Nephron (organoid): Measurements from ENCODE around the gene GET4.
A peak's percentile ranks its signal among the peaks of the same experiment; 100 is the strongest.

Experiments used
- H3K27ac Mint-ChIP-seq, 3 experiments: 2 replicates each; pipeline ENCODE4 v1.8.0; 2020; ENCODE audit warnings: mixed read lengths in 3 of 3, mild to moderate bottlenecking in 2 of 3, moderate library complexity in 1 of 3
- H3K27me3 Mint-ChIP-seq: 2 replicates; pipeline ENCODE4 v1.8.0; 2021; ENCODE audit warnings: low read depth, mild to moderate bottlenecking, moderate library complexity, mixed read lengths
- H3K36me3 Mint-ChIP-seq: 2 replicates; pipeline ENCODE4 v1.8.0; 2020; ENCODE audit warnings: low read depth, mixed read lengths
- H3K4me1 Mint-ChIP-seq: 2 replicates; pipeline ENCODE4 v1.8.0; 2020; ENCODE audit warnings: mixed read lengths
- H3K4me3 Mint-ChIP-seq, 3 experiments: 2 replicates each; pipeline ENCODE4 v1.8.0; 2020; ENCODE audit warnings: mild to moderate bottlenecking in 3 of 3, mixed read lengths in 3 of 3, moderate library complexity in 2 of 3
- H3K9me3 Mint-ChIP-seq: 2 replicates; pipeline ENCODE4 v1.8.0; 2020; ENCODE audit warnings: mixed read lengths
- CTCF ChIP-seq, 3 experiments: fragments of 200-600 bp; sonication (generic); IDR thresholded peaks; one replicate each; pipeline ENCODE4 v1.5.0; 2021; ENCODE audit warnings: antibody characterized with exemption in 3 of 3; ENCODE audit not compliant: unreplicated experiment in 3 of 3

Gene GET4

DNA sequence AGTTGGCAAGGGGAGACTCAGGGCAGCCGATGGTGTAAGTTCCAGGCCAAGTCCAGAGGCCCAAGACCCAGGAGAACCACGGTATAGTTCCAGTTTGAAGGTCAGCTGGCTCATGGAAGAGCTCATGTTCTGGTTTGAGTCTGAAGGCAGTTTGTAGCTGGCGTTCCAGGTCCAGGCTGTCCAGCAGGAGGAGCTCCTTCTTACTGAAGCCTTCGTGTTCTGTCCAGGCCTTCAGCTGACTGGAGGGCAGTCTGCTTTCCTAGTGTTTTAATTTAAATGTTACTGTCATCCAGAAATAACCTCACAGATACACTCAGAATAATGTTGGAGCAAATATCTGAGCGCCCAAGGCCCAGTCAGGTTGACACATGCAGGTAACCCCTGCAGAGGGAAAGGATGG lies 39.9 kb upstream of the GET4 start:
- H3K36me3 Mint-ChIP-seq, result peaks cover 37% of the 10 kb centered on the region
- no peaks in the 10 kb centered on the region for H3K9me3 Mint-ChIP-seq
- TF ChIP-seq CTCF (IDR thresholded peaks at IDR 0.05; ENCODE audit: unreplicated experiment in 3 of 3), result peak; percentile 19 to 45 (median 39)

GRCh38 chr7:837001-837400 lies 39.4 kb upstream of the GET4 start:
- H3K27ac Mint-ChIP-seq, result no peak overlapping the region
- peaks cover 27% of the 10 kb centered on the region for H3K4me1 Mint-ChIP-seq
- H3K9me3 Mint-ChIP-seq, result no peaks in the 10 kb centered on the region
- no peak for TF ChIP-seq CTCF (IDR thresholded peaks at IDR 0.05; ENCODE audit: unreplicated experiment in 3 of 3)
- H3K4me3 Mint-ChIP-seq, result no peak overlapping the region
- peaks cover 42% of the 10 kb centered on the region for H3K36me3 Mint-ChIP-seq
- peaks cover 3% of the 10 kb centered on the region for H3K27me3 Mint-ChIP-seq

More for the DNA sequence above, 39.9 kb upstream of the GET4 start:
- H3K4me3 Mint-ChIP-seq, result no peak overlapping the region
- H3K27me3 Mint-ChIP-seq, result peaks cover 3% of the 10 kb centered on the region
- peaks cover 33% of the 10 kb centered on the region for H3K4me1 Mint-ChIP-seq
- H3K27ac Mint-ChIP-seq, result no peak overlapping the region

DNA sequence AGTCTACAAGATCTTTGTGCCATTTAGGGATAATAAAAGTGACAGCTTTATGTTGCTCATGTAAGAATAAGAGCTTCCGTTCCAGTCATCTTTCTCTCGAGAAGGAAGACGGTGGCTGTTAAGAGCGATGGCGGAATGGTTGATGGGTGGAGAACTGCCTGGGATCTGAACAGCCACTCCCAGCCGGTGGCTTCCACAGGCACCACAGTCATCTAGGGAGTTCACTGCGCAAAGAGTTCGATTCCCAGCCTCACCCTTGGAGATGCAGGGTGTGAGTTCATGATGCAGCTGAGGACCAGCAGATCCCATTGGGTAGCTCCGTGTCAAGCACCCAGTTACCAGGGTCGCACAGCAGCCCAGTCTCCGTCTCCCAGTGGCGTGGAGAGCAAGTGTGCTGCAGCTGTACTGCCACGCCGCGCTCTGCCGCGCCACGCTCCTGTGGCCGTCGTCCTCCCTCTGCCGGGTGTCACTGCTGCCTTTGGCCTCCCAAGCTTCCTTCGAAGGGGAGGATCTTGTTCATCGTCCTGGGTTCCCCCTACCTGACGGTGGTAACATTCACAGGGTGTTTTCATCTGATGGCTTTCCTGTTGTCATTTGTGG lies 36.3 kb upstream of the GET4 start:
- H3K9me3 Mint-ChIP-seq, result no peaks in the 10 kb centered on the region
- H3K36me3 Mint-ChIP-seq, result peaks cover 57% of the 10 kb centered on the region
- peaks cover 15% of the 10 kb centered on the region for H3K4me1 Mint-ChIP-seq
- H3K4me3 Mint-ChIP-seq, result no peak overlapping the region
- H3K27me3 Mint-ChIP-seq, result no peaks in the 10 kb centered on the region
- no peak overlapping the region for H3K27ac Mint-ChIP-seq
- no peak for TF ChIP-seq CTCF (IDR thresholded peaks at IDR 0.05; ENCODE audit: unreplicated experiment in 3 of 3)

GRCh38 chr7:841943-842342 lies 34.4 kb upstream of the GET4 start:
- Mint-ChIP-seq H3K27me3 (no peaks in the 10 kb centered on the region), H3K4me1 (no peaks in the 10 kb centered on the region), H3K9me3 (no peaks in the 10 kb centered on the region), H3K27ac (peak overlapping the region in 1 of 3 experiments; percentile 66), H3K4me3 (no peak overlapping the region), H3K36me3 (peaks cover 65% of the 10 kb centered on the region)
- TF ChIP-seq CTCF (IDR thresholded peaks at IDR 0.05; ENCODE audit: unreplicated experiment in 3 of 3), result no peak

DNA sequence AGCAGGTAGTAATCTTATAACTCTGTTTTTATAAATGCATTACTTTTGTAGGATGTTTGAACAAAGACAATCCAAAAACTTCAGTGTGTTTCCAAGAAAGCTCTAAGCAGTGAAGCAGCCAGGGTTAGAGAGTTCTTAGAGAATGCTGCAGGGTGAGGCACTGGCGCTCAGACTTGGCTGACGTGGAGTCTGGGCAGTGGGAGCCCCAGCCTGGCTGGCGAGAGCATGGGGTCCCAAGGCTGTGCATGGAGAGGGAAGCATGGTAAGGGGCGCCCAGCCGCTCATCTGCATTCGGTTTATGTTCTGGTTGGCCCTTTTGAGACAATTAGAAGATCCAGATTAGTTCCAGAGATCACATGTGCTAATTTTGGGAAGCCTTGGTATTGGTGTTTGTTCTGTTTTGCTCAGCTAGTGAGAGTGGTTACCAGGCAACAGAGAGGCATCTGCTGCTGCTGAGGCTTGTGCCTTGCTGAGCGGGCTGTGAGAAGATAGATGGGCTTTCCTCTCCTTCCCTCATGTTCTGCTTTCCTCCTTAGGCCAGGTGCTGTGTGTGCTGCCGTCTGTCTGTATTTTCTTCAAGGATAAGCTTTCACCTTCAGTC lies 33.8 kb upstream of the GET4 start:
- no peak overlapping the region for H3K4me3 Mint-ChIP-seq
- no peaks in the 10 kb centered on the region for H3K4me1 Mint-ChIP-seq
- H3K27me3 Mint-ChIP-seq, result no peaks in the 10 kb centered on the region
- no peak for TF ChIP-seq CTCF (IDR thresholded peaks at IDR 0.05; ENCODE audit: unreplicated experiment in 3 of 3)
- peak overlapping the region in 1 of 3 experiments; percentile 52 for H3K27ac Mint-ChIP-seq
- peaks cover 65% of the 10 kb centered on the region for H3K36me3 Mint-ChIP-seq
- no peaks in the 10 kb centered on the region for H3K9me3 Mint-ChIP-seq

GRCh38 chr7:843230-843629 lies 33.1 kb upstream of the GET4 start:
- Mint-ChIP-seq H3K4me1 (no peaks in the 10 kb centered on the region), H3K4me3 (no peak overlapping the region), H3K9me3 (peaks cover 1% of the 10 kb centered on the region), H3K27ac (no peak overlapping the region), H3K36me3 (peaks cover 67% of the 10 kb centered on the region), H3K27me3 (no peaks in the 10 kb centered on the region)
- TF ChIP-seq CTCF (IDR thresholded peaks at IDR 0.05; ENCODE audit: unreplicated experiment in 3 of 3), result no peak
